Hepatocyte (in vitro differentiated cells): ENCODE data around the gene HBE1. TPM values are rescaled to one million over a fixed set of nuclear protein-coding genes. Genes with fewer than 3 reads are reported as not detected.

Experiments
- DNase-seq: peaks from one replicate; pipeline ENCODE4 v3.0.0-alpha.2; 2016; ENCODE audit warnings: low spot score
- H2AFZ ChIP-seq: fragments of 200-600 bp; sonication (generic); 2 replicates; pipeline ENCODE4 v1.6.0; 2016; ENCODE audit warnings: antibody characterized with exemption, mild to moderate bottlenecking
- H3K27ac ChIP-seq: fragments of 200-600 bp; sonication (generic); 2 replicates; pipeline ENCODE4 v1.5.1; 2016; ENCODE audit warnings: mild to moderate bottlenecking
- H3K27me3 ChIP-seq: fragments of 200-600 bp; sonication (generic); 2 replicates; pipeline ENCODE4 v1.6.1; 2016
- H3K36me3 ChIP-seq: fragments of 200-600 bp; sonication (generic); replicated peaks from 2 replicates; pipeline ENCODE4 v1.5.1; 2016; ENCODE audit warnings: low read depth; ENCODE audit not compliant: insufficient read depth
- H3K4me1 ChIP-seq: fragments of 200-600 bp; sonication (generic); 2 replicates; pipeline ENCODE4 v1.5.1; 2016; ENCODE audit warnings: mild to moderate bottlenecking, moderate library complexity; ENCODE audit not compliant: insufficient read depth
- H3K4me2 ChIP-seq: fragments of 200-600 bp; sonication (generic); 2 replicates; pipeline ENCODE4 v1.6.0; 2016
- H3K4me3 ChIP-seq: fragments of 200-600 bp; sonication (generic); 2 replicates; pipeline ENCODE4 v1.5.1; 2016; ENCODE audit warnings: mild to moderate bottlenecking
- H3K79me2 ChIP-seq: fragments of 200-600 bp; sonication (generic); 2 replicates; pipeline ENCODE4 v1.6.0; 2017; ENCODE audit warnings: mild to moderate bottlenecking
- H3K9me2 ChIP-seq: fragments of 200-600 bp; sonication (generic); replicated peaks from 2 replicates; pipeline ENCODE4 v1.6.0; 2017; ENCODE audit warnings: mild to moderate bottlenecking; ENCODE audit not compliant: insufficient read depth
- H3K9me3 ChIP-seq: fragments of 200-600 bp; sonication (generic); 2 replicates; pipeline ENCODE4 v1.5.1; 2016; ENCODE audit warnings: low read depth, mild to moderate bottlenecking
- H4K20me1 ChIP-seq: fragments of 200-600 bp; sonication (generic); 2 replicates; pipeline ENCODE4 v1.6.0; 2016; ENCODE audit warnings: mild to moderate bottlenecking; ENCODE audit not compliant: insufficient read depth, poor library complexity, severe bottlenecking
- EZH2 ChIP-seq: fragments of 200-600 bp; sonication (generic); IDR thresholded peaks from 2 replicates; pipeline ENCODE4 v1.6.1; 2016; ENCODE audit warnings: antibody characterized with exemption, mild to moderate bottlenecking, borderline replicate concordance
- EZH2phosphoT487 ChIP-seq: fragments of 200-600 bp; sonication (generic); IDR thresholded peaks from one replicate; pipeline ENCODE4 v1.6.1; 2018; ENCODE audit warnings: antibody characterized with exemption, mild to moderate bottlenecking, low read depth, moderate library complexity; ENCODE audit not compliant: unreplicated experiment, severe bottlenecking
- WGBS: methylation state at CpG from one replicate; pipeline ENCODE4 v1.1.6; 2016; ENCODE audit warnings: low lambda C conversion rate; ENCODE audit errors: missing lambda C conversion rate; 5-methylcytosine and 5-hydroxymethylcytosine counted together
- polyA plus RNA-seq: library from polyadenylated mRNA; unstranded; fragments of >200 nt; fragmentation: Nextera tagmentation; extraction: Ambion mirVana; gene quantifications from 2 replicates; pipeline ENCODE4 v1.2.1, GENCODE V29; 2016
- total RNA-seq: library from RNA; depleted of rRNA; stranded (reverse); fragments of >200 nt; gene quantifications from 2 replicates; pipeline ENCODE4 v1.2.3, GENCODE V29; 2014
- TF ChIP-seq, protein P1 (sequence below): fragments of 200-600 bp; sonication (generic); IDR thresholded peaks from 2 replicates; pipeline ENCODE4 v1.5.1; 2016; ENCODE audit warnings: antibody characterized with exemption, mild to moderate bottlenecking; ENCODE audit not compliant: poor library complexity

HBE1 gene
- total and polyA plus RNA-seq, 2 experiments from 2014 or later = 0.25 to 1.1 TPM

DNA sequence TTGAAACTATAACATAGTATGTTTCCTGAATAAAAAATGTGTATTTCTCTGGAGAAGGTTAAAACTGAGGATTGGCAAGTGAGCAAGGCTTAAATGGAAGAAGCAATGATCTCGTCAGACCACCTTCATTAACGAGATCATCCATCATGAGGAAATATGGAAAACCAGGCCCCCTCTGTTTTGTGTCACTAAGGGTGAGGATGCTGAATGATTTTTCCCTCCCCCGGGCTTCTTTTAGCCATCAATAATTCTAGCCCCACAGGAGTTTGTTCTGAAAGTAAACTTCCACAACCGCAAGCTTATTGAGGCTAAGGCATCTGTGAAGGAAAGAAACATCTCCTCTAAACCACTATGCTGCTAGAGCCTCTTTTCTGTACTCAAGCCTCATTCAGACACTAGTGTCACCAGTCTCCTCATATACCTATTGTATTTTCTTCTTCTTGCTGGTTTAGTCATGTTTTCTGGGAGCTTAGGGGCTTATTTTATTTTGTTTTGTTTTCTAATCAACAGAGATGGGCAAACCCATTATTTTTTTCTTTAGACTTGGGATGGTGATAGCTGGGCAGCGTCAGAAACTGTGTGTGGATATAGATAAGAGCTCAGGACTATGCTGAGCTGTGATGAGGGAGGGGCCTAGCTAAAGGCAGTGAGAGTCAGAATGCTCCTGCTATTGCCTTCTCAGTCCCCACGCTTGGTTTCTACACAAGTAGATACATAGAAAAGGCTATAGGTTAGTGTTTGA is 5.8 kb upstream of the HBE1 start:
- TF ChIP-seq EZH2 = no peak
- TF ChIP-seq, protein P1, sequence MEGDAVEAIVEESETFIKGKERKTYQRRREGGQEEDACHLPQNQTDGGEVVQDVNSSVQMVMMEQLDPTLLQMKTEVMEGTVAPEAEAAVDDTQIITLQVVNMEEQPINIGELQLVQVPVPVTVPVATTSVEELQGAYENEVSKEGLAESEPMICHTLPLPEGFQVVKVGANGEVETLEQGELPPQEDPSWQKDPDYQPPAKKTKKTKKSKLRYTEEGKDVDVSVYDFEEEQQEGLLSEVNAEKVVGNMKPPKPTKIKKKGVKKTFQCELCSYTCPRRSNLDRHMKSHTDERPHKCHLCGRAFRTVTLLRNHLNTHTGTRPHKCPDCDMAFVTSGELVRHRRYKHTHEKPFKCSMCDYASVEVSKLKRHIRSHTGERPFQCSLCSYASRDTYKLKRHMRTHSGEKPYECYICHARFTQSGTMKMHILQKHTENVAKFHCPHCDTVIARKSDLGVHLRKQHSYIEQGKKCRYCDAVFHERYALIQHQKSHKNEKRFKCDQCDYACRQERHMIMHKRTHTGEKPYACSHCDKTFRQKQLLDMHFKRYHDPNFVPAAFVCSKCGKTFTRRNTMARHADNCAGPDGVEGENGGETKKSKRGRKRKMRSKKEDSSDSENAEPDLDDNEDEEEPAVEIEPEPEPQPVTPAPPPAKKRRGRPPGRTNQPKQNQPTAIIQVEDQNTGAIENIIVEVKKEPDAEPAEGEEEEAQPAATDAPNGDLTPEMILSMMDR = no peak
- TF ChIP-seq EZH2phosphoT487 = no peak
- no peaks in the 10 kb centered on the region for H3K4me1 ChIP-seq
- no peaks in the 10 kb centered on the region for H3K9me2 ChIP-seq
- no peaks in the 10 kb centered on the region for H3K36me3 ChIP-seq
- H3K79me2 ChIP-seq = no peaks in the 10 kb centered on the region
- H4K20me1 ChIP-seq = no peaks in the 10 kb centered on the region
- H2AFZ ChIP-seq = no peak overlapping the region
- no peak for DNase-seq
- 66% methylated on average over 6 of the region's 6 CpGs for WGBS
- no peak overlapping the region for H3K27ac ChIP-seq
- no peak overlapping the region for H3K4me3 ChIP-seq
- no peak overlapping the region for H3K4me2 ChIP-seq
- no peaks in the 10 kb centered on the region for H3K9me3 ChIP-seq
- H3K27me3 ChIP-seq = no peaks in the 10 kb centered on the region

DNA sequence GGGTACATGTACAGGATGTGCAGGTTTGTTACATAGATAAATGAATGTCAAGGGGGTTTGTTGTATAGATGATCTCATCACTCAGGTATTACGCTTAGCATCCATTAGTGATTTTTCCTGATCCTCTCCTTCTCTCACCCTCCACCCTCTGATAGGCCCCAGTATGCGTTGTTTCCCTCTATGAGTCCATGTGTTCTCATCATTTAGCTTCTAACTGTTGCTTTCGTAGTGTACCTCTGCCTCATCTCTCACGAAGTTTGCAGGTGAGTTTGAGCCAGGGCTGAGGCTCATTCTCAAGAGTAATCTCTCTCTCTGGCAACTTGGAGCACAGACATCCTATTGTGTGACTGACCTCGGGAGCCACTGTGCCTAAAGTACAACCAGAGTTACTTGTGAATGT is 4.7 kb upstream of the HBE1 start:
- Histone ChIP-seq H3K27ac (no peak overlapping the region), H3K4me1 (no peaks in the 10 kb centered on the region), H3K9me3 (no peaks in the 10 kb centered on the region), H3K36me3 (no peaks in the 10 kb centered on the region), H3K4me3 (no peak overlapping the region), H4K20me1 (no peaks in the 10 kb centered on the region), H3K4me2 (no peak overlapping the region), H3K9me2 (no peaks in the 10 kb centered on the region), H3K79me2 (no peaks in the 10 kb centered on the region), H3K27me3 (no peaks in the 10 kb centered on the region), H2AFZ (no peak overlapping the region)
- TF ChIP-seq, protein P1 = no peak
- TF ChIP-seq EZH2 = no peak
- TF ChIP-seq EZH2phosphoT487 = no peak
- no peak for DNase-seq
- 69% methylated on average over 5 of the region's 5 CpGs for WGBS

DNA sequence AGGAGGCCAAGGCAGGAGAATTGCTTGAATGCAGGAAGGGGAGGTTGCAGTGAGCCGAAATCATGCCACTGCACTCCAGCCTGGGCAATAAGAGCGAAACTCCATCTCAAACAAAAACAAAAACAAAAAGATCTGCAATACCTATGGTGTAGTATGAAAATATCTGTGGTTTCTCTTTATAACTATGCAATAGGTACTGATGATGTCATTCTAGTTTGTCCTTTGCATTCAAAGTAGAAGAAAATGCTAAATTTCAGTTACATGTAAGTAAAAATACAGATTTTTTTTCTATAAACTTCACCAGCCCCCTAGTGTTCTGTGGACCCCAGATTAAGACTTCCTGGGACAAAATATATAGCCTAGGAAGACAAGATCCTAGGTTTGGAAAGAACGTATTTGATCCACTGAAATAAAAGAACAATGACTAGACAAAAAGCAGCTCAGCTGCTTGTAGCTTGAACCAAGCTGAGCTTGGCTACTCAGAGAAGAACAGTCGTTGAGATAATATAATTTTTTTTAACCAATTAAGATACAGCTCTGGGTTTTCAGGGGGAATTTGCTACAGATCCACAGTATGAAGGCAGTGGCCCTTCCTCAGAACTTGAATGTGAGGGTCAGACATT is 2.8 kb upstream of the HBE1 start:
- no peaks in the 10 kb centered on the region for H3K36me3 ChIP-seq
- WGBS = 68% methylated on average over 4 of the region's 4 CpGs
- TF ChIP-seq, protein P1 = no peak
- no peak for TF ChIP-seq EZH2phosphoT487
- TF ChIP-seq EZH2 = no peak
- DNase-seq = no peak
- no peak overlapping the region for H3K4me3 ChIP-seq
- no peaks in the 10 kb centered on the region for H3K79me2 ChIP-seq
- no peaks in the 10 kb centered on the region for H3K9me3 ChIP-seq
- H3K27me3 ChIP-seq = no peaks in the 10 kb centered on the region
- no peaks in the 10 kb centered on the region for H4K20me1 ChIP-seq
- no peak overlapping the region for H3K27ac ChIP-seq
- H3K4me1 ChIP-seq = no peaks in the 10 kb centered on the region
- H2AFZ ChIP-seq = no peak overlapping the region
- H3K4me2 ChIP-seq = no peak overlapping the region
- no peaks in the 10 kb centered on the region for H3K9me2 ChIP-seq
